Right lobe of liver (tissue), 4 donors: ENCODE results near the gene PPM1L.

ENCODE experiments used
- POLR2A ChIP-seq: fragments of 450-650 bp; IDR thresholded peaks from one replicate; pipeline ENCODE4 v1.6.1; 2017; ENCODE audit warnings: antibody characterized with exemption, mild to moderate bottlenecking
- TF ChIP-seq, protein P1 (sequence below), 4 donors: fragments of 200-600 bp in 3 of 4; fragments of 450-650 bp in 1 of 4; IDR thresholded peaks; one replicate each; pipeline versions ENCODE4 v1.5.1 to v1.8.0; 2016 to 2022; ENCODE audit warnings: antibody characterized with exemption in 4 of 4, mild to moderate bottlenecking in 2 of 4
- donor health status: DM: no; HTN: no; CAD: no.
- donor health status: DM: no; HTN: no; CAD: no.
- donor health status: DM: no; HTN: yes; CAD: no.

DNA sequence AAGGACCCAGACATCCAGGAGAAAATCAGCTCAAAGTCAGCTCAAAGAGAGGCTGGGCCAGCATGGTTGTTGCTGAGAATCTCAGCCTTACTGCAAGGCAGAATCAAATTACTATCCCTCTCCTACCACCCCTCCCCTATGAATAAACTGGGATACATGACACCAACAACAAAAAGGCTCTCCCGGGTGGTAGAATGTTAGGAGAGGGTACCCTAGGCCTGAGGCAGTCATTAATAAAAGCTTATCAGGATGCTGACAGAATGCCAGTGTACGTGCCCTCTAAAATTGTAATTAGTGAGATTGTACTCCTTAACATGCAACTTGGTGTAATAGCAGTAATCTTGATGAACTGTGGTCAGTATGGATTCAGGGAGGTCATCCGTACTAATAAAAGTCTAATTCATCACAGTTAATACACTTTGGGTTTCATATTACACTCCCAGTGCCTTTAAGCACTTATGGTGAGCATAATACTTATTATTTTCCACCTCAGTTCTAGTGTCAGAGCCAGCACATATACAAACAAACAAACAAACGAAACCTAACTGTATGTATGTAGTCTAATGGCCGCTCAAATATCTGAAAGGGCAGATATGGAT lies 272.6 kb downstream of the PPM1L start:
- TF ChIP-seq, protein P1, sequence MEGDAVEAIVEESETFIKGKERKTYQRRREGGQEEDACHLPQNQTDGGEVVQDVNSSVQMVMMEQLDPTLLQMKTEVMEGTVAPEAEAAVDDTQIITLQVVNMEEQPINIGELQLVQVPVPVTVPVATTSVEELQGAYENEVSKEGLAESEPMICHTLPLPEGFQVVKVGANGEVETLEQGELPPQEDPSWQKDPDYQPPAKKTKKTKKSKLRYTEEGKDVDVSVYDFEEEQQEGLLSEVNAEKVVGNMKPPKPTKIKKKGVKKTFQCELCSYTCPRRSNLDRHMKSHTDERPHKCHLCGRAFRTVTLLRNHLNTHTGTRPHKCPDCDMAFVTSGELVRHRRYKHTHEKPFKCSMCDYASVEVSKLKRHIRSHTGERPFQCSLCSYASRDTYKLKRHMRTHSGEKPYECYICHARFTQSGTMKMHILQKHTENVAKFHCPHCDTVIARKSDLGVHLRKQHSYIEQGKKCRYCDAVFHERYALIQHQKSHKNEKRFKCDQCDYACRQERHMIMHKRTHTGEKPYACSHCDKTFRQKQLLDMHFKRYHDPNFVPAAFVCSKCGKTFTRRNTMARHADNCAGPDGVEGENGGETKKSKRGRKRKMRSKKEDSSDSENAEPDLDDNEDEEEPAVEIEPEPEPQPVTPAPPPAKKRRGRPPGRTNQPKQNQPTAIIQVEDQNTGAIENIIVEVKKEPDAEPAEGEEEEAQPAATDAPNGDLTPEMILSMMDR (IDR thresholded peaks at IDR 0.05) = no peak
- no peak for TF ChIP-seq POLR2A
